ENCODE measurements around the gene CALD1. TPM values are rescaled to one million over a fixed set of nuclear protein-coding genes. Genes with fewer than 3 reads are reported as not detected.

The CALD1 gene
- total RNA-seq, 6 donors from 2014 or later: 98.6 to 156 (median 124) TPM

DNA sequence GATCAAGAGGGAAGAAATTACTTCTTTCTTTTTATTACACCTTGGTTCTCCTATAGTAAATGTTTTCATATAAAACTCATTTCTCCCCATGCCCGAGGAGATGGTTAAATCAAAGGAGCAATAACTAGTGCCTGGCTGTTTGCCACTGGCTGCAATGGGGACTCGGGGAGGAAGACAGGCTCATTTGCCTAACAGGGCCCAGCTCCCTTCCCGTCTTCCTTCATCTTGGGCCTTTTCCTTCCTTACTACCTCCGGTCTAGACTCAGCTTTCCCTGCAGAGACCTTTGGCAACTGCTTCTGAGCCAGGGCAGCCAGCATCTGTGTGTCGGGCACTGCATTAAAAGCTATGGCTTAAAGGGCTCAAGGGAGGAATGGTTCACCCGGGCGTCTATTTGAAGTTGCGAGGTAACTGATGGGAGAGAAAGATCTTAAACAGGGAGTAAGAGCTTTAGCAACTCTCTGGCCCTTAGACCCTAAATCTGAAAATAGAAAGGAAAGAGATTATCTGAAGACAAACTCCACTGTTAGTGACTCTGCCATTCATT, 63.5 kb downstream of the CALD1 start:
- H3K4me3 ChIP-seq: no peak overlapping the region
- no peaks in the 10 kb centered on the region for H3K9me3 ChIP-seq
- TF ChIP-seq POLR2AphosphoS5 (IDR thresholded peaks at IDR 0.05): no peak
- no peak for TF ChIP-seq EP300 (IDR thresholded peaks at IDR 0.05)
- TF ChIP-seq, protein P1, sequence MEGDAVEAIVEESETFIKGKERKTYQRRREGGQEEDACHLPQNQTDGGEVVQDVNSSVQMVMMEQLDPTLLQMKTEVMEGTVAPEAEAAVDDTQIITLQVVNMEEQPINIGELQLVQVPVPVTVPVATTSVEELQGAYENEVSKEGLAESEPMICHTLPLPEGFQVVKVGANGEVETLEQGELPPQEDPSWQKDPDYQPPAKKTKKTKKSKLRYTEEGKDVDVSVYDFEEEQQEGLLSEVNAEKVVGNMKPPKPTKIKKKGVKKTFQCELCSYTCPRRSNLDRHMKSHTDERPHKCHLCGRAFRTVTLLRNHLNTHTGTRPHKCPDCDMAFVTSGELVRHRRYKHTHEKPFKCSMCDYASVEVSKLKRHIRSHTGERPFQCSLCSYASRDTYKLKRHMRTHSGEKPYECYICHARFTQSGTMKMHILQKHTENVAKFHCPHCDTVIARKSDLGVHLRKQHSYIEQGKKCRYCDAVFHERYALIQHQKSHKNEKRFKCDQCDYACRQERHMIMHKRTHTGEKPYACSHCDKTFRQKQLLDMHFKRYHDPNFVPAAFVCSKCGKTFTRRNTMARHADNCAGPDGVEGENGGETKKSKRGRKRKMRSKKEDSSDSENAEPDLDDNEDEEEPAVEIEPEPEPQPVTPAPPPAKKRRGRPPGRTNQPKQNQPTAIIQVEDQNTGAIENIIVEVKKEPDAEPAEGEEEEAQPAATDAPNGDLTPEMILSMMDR (IDR thresholded peaks at IDR 0.05): no peak
- no peak for TF ChIP-seq POLR2A (IDR thresholded peaks at IDR 0.05)
- 66 to 69% methylated on average over 8 of the region's 8 CpGs for WGBS, 2 donors
- H3K27me3 ChIP-seq: no peaks in the 10 kb centered on the region
- no peak for DNase-seq
- peaks cover 0 to 24% (median 0%) of the 10 kb centered on the region in 4 donors for H3K36me3 ChIP-seq
- peaks cover 0 to 5% (median 4%) of the 10 kb centered on the region in 4 donors for H3K4me1 ChIP-seq
- no peak overlapping the region for H3K27ac ChIP-seq
- no peak for ATAC-seq (ENCODE audit: low FRiP score in 2 of 2)

DNA sequence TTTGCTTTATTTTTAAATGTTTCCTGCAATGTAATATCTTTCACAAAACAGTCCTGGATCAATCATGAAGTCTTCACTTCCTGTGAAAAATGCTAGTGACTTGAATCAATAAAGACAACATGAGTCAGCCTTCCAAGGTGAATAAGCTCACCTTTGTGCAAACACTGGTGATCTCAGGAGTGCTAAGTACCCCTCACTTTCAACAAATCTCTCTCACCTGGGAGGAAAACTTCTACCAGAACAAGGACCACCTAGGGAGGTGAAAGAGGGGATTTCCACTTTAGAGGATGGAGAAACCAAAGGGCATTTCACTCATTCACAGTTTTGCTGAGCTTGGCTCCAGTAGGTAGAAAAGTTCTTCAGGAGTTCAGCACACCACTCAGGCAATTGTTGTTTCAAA, 64.8 kb downstream of the CALD1 start:
- Histone ChIP-seq H3K4me3 (no peak overlapping the region), H3K36me3 (peaks cover 0 to 24% (median 0%) of the 10 kb centered on the region in 4 donors), H3K27me3 (no peaks in the 10 kb centered on the region), H3K4me1 (peaks cover 0 to 6% (median 4%) of the 10 kb centered on the region in 4 donors), H3K9me3 (no peaks in the 10 kb centered on the region), H3K27ac (no peak overlapping the region)
- DNase-seq (no peak), ATAC-seq (ENCODE audit: low FRiP score in 2 of 2) (no peak)
- TF ChIP-seq POLR2AphosphoS5 (IDR thresholded peaks at IDR 0.05): no peak
- TF ChIP-seq, protein P1 (IDR thresholded peaks at IDR 0.05): no peak
- no peak for TF ChIP-seq POLR2A (IDR thresholded peaks at IDR 0.05)
- no peak for TF ChIP-seq EP300 (IDR thresholded peaks at IDR 0.05)

DNA sequence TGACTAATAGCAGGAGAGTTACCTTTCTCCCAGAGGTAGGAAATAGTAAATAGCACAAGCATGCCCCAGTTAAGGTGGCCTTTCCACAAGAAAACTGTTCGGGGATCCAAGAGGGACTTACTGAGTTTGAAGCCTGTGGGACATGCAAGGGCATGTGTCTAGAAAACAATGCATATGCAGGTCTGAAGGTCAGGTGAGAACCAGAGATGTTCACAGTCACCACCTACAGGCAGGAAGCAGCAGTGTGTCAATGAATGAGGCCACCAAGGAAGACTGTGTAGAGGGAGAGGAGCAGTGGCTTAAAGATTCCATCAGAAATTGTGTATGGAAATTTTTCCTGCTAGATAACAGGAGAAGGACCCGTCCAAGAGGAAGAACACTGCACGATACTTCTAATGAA, 66.0 kb downstream of the CALD1 start:
- DNase-seq: no peak
- WGBS, 2 donors: 89 to 90% methylated on average over 3 of the region's 3 CpGs
- Histone ChIP-seq H3K36me3 (peaks cover 0 to 23% (median 0%) of the 10 kb centered on the region in 4 donors), H3K4me3 (no peak overlapping the region), H3K4me1 (peaks cover 0 to 8% (median 5%) of the 10 kb centered on the region in 4 donors), H3K9me3 (no peaks in the 10 kb centered on the region), H3K27me3 (no peaks in the 10 kb centered on the region), H3K27ac (no peak overlapping the region)
- ATAC-seq (ENCODE audit: low FRiP score in 2 of 2): no peak
- TF ChIP-seq POLR2A (IDR thresholded peaks at IDR 0.05): no peak
- no peak for TF ChIP-seq POLR2AphosphoS5 (IDR thresholded peaks at IDR 0.05)
- TF ChIP-seq, protein P1 (IDR thresholded peaks at IDR 0.05): no peak
- no peak for TF ChIP-seq EP300 (IDR thresholded peaks at IDR 0.05)

DNA sequence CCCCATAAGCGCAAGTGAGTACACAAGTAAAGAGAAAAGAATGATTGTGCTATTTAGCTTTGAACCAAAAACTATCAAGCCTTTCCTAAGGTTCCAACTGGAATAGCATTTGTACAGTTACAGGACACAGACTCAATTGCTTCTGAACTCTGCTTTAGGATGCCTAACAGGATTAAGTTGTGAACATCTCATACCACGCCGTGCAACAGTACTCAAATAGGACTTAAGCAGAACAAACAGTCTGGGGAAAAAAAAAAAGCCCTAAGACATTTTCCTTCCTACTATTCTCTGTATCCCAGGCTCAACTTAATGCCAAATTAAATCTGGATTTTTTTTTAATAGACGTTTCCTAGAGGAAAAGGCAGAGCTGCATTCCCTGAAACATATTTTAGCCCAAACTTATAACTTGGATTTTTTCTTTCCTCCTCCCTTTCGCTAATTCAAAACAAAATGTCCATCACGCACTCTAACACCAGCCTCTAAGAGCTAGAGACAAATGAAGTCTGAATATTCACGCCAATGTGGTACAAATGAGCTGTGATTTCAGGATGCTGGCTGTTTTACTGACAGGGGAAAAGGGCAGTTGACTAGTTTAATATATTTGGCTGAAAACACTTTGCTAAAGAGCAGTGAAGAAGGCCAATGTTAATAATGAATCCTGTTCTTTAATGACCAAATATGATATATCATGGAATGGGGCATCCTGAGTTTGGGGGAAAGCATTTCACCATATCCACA, 68.6 kb downstream of the CALD1 start:
- no peaks in the 10 kb centered on the region for H3K9me3 ChIP-seq

More for the DNA sequence above, 68.6 kb downstream of the CALD1 start:
- no peak for ATAC-seq (ENCODE audit: low FRiP score in 2 of 2)
- Histone ChIP-seq H3K4me3 (no peak overlapping the region), H3K4me1 (peaks cover 0 to 8% (median 4%) of the 10 kb centered on the region in 4 donors), H3K27me3 (no peaks in the 10 kb centered on the region), H3K36me3 (peaks cover 0 to 21% (median 0%) of the 10 kb centered on the region in 4 donors), H3K27ac (peak overlapping the region in 1 of 4 donors; percentile 26)
- no peak for DNase-seq
- TF ChIP-seq, protein P1 (IDR thresholded peaks at IDR 0.05): no peak
- no peak for TF ChIP-seq EP300 (IDR thresholded peaks at IDR 0.05)
- TF ChIP-seq POLR2AphosphoS5 (IDR thresholded peaks at IDR 0.05): no peak
- TF ChIP-seq POLR2A (IDR thresholded peaks at IDR 0.05): no peak
- WGBS, 2 donors: 59 to 63% methylated on average over 7 of the region's 7 CpGs

Measured in upper lobe of left lung (tissue), 6 donors.